ENCODE measurements around the gene URB2. TPM values are rescaled to one million over a fixed set of nuclear protein-coding genes. Genes with fewer than 3 reads are reported as not detected.

Gene URB2
- total RNA-seq, 1 donor: 9.0 TPM

DNA sequence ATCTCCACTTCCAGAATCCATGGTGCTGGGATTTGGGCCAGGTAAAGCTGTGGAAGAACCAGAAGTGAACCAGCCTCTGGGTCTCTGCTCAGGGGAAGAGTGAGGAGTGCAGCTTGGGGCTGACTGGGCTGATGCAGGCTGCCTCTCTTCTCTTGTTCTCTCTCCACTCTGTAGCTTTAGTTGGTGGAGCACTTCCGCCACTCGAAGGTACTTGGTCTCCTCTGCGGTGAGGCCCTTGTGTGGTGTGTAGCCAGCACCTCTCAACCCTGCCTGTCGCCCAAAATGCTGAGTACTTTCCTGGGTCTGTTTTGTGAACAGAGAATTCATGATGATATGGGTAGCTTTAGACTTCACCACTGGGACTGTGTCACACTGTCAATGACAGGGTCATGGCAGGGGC, 63.2 kb downstream of the URB2 start:
- no peak overlapping the region for H3K27ac ChIP-seq (ENCODE audit: low read depth, low read length)
- H3K36me3 ChIP-seq (ENCODE audit: insufficient read depth, low read length): no peaks in the 10 kb centered on the region
- peaks cover under 1% of the 10 kb centered on the region for H3K4me1 ChIP-seq (ENCODE audit: insufficient read depth, low read length)
- no peak overlapping the region for H2AFZ ChIP-seq (ENCODE audit: low read length)
- H3K4me3 ChIP-seq (ENCODE audit: insufficient read depth, low read length): no peak overlapping the region
- TF ChIP-seq, protein P1, sequence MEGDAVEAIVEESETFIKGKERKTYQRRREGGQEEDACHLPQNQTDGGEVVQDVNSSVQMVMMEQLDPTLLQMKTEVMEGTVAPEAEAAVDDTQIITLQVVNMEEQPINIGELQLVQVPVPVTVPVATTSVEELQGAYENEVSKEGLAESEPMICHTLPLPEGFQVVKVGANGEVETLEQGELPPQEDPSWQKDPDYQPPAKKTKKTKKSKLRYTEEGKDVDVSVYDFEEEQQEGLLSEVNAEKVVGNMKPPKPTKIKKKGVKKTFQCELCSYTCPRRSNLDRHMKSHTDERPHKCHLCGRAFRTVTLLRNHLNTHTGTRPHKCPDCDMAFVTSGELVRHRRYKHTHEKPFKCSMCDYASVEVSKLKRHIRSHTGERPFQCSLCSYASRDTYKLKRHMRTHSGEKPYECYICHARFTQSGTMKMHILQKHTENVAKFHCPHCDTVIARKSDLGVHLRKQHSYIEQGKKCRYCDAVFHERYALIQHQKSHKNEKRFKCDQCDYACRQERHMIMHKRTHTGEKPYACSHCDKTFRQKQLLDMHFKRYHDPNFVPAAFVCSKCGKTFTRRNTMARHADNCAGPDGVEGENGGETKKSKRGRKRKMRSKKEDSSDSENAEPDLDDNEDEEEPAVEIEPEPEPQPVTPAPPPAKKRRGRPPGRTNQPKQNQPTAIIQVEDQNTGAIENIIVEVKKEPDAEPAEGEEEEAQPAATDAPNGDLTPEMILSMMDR (IDR thresholded peaks at IDR 0.05; ENCODE audit: extremely low read depth, low read depth, low read length): no peak
- no peaks in the 10 kb centered on the region for H3K79me2 ChIP-seq (ENCODE audit: insufficient read depth, low read length)
- no peak for DNase-seq (ENCODE audit: insufficient read length, low spot score, missing footprints)
- H3K4me2 ChIP-seq (ENCODE audit: insufficient read depth, low read length): no peak overlapping the region
- H3K27me3 ChIP-seq (ENCODE audit: insufficient read depth, low read length): no peaks in the 10 kb centered on the region
- no peaks in the 10 kb centered on the region for H3K9me3 ChIP-seq (ENCODE audit: low read depth, low read length)
- H4K20me1 ChIP-seq (ENCODE audit: insufficient read depth, low read length): no peaks in the 10 kb centered on the region

DNA sequence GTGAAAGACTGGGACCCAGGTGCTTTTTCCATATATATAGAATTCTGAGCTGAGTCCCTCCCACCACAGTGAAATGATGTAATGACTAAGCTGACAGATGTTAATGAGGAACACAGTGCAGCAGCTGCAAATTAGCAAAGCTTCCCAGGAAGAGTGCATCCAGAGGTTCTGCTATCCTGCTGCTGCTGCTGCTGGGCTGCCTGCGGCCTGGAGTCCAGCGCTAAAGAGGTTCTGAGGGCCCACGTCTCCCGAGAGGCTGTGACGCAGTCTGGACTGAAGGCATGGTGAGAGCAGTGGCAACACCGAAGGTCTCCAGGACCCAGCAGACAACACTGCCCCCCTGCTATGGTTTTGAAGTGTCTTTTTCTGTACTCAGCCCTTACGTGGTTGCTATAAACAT, 63.9 kb downstream of the URB2 start:
- DNase-seq (ENCODE audit: insufficient read length, low spot score, missing footprints): no peak
- no peaks in the 10 kb centered on the region for H3K36me3 ChIP-seq (ENCODE audit: insufficient read depth, low read length)
- no peaks in the 10 kb centered on the region for H3K9me3 ChIP-seq (ENCODE audit: low read depth, low read length)
- H3K79me2 ChIP-seq (ENCODE audit: insufficient read depth, low read length): no peaks in the 10 kb centered on the region
- TF ChIP-seq, protein P1 (IDR thresholded peaks at IDR 0.05; ENCODE audit: extremely low read depth, low read depth, low read length): no peak
- no peak overlapping the region for H3K4me2 ChIP-seq (ENCODE audit: insufficient read depth, low read length)
- H3K27ac ChIP-seq (ENCODE audit: low read depth, low read length): no peak overlapping the region
- H2AFZ ChIP-seq (ENCODE audit: low read length): no peak overlapping the region
- H4K20me1 ChIP-seq (ENCODE audit: insufficient read depth, low read length): no peaks in the 10 kb centered on the region
- H3K27me3 ChIP-seq (ENCODE audit: insufficient read depth, low read length): no peaks in the 10 kb centered on the region
- H3K4me3 ChIP-seq (ENCODE audit: insufficient read depth, low read length): no peak overlapping the region
- H3K4me1 ChIP-seq (ENCODE audit: insufficient read depth, low read length): peaks cover 3% of the 10 kb centered on the region

DNA sequence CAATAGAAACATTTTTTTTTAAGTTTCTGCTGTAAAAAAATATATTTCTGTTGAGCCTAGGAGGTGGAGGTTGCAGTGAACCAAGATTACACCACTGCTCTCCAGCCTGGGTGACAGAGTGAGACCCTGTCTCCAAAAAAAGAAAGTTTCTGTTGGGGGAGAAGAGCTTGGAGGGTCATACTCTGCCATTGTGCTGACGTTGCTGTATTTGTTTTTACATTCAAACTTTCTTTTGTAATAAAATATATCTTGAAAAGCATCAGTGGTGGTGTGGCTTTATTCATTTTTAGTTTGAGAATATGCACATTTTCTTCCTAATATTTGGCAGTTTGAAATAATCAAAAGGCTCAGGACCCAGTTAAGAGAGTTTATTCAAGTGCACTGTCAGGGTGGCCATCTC, 64.6 kb downstream of the URB2 start:
- H3K27ac ChIP-seq (ENCODE audit: low read depth, low read length): no peak overlapping the region
- H3K4me2 ChIP-seq (ENCODE audit: insufficient read depth, low read length): no peak overlapping the region
- no peaks in the 10 kb centered on the region for H3K36me3 ChIP-seq (ENCODE audit: insufficient read depth, low read length)
- no peaks in the 10 kb centered on the region for H3K9me3 ChIP-seq (ENCODE audit: low read depth, low read length)
- H4K20me1 ChIP-seq (ENCODE audit: insufficient read depth, low read length): no peaks in the 10 kb centered on the region
- no peaks in the 10 kb centered on the region for H3K79me2 ChIP-seq (ENCODE audit: insufficient read depth, low read length)
- no peak for DNase-seq (ENCODE audit: insufficient read length, low spot score, missing footprints)
- TF ChIP-seq, protein P1 (IDR thresholded peaks at IDR 0.05; ENCODE audit: extremely low read depth, low read depth, low read length): no peak
- no peak overlapping the region for H2AFZ ChIP-seq (ENCODE audit: low read length)
- no peak overlapping the region for H3K4me3 ChIP-seq (ENCODE audit: insufficient read depth, low read length)
- no peaks in the 10 kb centered on the region for H3K27me3 ChIP-seq (ENCODE audit: insufficient read depth, low read length)
- H3K4me1 ChIP-seq (ENCODE audit: insufficient read depth, low read length): peaks cover 3% of the 10 kb centered on the region

DNA sequence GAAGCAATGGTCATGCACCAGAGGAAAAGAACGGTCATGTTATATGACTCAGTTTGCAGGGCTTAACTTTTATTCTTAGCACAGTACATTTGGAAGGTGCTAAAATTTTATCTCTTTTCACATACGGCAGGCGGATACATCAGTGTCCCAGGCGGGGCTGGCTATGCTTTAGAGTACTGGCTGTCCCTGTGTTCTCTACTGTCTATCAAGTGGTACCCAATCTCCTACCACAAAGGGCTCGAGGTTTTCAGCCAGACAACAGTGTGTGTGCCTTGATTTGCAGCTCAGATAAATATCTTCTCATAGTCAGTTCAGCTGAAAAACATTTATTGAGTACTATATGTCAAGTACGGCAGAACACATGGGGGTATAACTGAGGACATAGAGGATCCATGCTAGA, 65.3 kb downstream of the URB2 start:
- Histone ChIP-seq H3K79me2 (ENCODE audit: insufficient read depth, low read length) (no peaks in the 10 kb centered on the region), H3K4me1 (ENCODE audit: insufficient read depth, low read length) (peaks cover 3% of the 10 kb centered on the region), H3K27ac (ENCODE audit: low read depth, low read length) (no peak overlapping the region), H3K36me3 (ENCODE audit: insufficient read depth, low read length) (no peaks in the 10 kb centered on the region), H4K20me1 (ENCODE audit: insufficient read depth, low read length) (no peaks in the 10 kb centered on the region), H2AFZ (ENCODE audit: low read length) (no peak overlapping the region), H3K27me3 (ENCODE audit: insufficient read depth, low read length) (no peaks in the 10 kb centered on the region), H3K4me2 (ENCODE audit: insufficient read depth, low read length) (no peak overlapping the region), H3K4me3 (ENCODE audit: insufficient read depth, low read length) (no peak overlapping the region), H3K9me3 (ENCODE audit: low read depth, low read length) (no peaks in the 10 kb centered on the region)
- TF ChIP-seq, protein P1 (IDR thresholded peaks at IDR 0.05; ENCODE audit: extremely low read depth, low read depth, low read length): no peak
- no peak for DNase-seq (ENCODE audit: insufficient read length, low spot score, missing footprints)
